NCI-H2196 (cell line): ENCODE results near the gene ROCK2.
A peak's percentile ranks its signal among the peaks of the same experiment; 100 is the strongest.
"Not testable (repeated sequence)": the region's sequence is repeated elsewhere in the genome, so short reads cannot be mapped to it uniquely, and the experiment has no call there.

Experiments used
- DNase-seq: peaks from one replicate; lab custom pipeline; 2025; ENCODE audit not compliant: unreplicated experiment; lab: John Stamatoyannopoulos, UW

Gene ROCK2

DNA sequence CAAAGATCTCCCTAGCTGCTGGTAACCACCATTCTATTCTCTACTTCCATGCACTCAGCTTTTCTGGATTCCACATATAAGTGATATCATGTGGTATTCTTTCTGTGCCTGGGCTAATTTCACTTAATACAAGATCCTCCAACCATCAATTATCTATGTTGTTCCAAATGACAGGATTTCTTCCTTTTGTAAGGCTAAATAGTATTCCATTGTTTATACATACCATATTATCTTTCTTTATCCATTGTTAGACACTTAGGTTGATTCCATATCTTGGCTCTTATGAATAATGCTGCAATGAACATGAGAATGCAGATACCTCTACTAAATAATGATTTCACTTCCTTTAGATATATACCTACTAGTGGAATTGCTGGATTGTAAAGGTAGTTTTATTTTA lies 66.2 kb downstream of the ROCK2 start:
- no peak for DNase-seq

DNA sequence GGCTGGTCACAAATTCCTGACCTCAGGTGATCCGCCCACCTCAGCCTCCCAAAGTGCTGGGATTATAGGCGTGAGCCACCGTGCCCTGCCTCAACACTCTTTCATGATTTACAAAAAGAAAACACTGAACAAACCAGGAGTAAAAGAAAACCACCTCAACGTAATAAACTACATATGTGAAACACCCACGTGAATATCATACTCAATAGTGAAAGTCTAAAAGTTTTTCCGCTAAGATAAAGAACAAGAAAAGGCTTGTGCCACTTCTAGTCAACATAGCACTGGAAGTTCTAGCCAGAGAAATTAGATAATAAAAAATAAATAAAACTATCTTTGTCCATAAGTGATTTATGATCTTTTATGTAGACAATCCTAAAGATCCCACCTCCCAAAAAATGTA lies 68.5 kb downstream of the ROCK2 start:
- DNase-seq: no peak

DNA sequence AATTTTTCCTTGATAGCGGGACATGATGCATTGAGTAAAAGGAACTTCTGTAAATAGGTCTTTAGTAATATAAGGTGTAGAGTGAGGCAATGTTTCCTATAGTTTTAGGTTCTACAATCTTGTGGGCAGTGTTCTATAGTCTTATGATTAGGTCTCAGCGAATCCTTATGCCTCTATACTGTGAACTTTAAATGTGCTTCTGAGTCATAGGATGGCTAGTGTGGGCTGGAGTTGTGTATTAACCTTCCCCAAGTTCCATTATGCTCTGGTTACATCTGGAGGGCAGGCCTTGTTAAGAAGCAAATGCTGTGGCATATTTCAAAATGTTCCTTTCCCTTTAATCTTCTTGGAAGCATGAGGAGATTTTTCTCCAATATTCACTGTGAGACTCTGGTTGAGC lies 73.5 kb downstream of the ROCK2 start:
- DNase-seq: no peak

GRCh38 chr2:11267931-11268330 lies 76.5 kb downstream of the ROCK2 start:
- DNase-seq: no peak

GRCh38 chr2:11264818-11265217 lies 79.6 kb downstream of the ROCK2 start:
- DNase-seq: no peak

- DNase-seq: no peak
Measured at GRCh38 chr2:11264007-11264406, 80.4 kb downstream of the ROCK2 start.

GRCh38 chr2:11263177-11263576 lies 81.3 kb downstream of the ROCK2 start:
- DNase-seq: no peak

- DNase-seq: not testable (repeated sequence)
Measured at GRCh38 chr2:11262438-11262837, 82.0 kb downstream of the ROCK2 start.

DNA sequence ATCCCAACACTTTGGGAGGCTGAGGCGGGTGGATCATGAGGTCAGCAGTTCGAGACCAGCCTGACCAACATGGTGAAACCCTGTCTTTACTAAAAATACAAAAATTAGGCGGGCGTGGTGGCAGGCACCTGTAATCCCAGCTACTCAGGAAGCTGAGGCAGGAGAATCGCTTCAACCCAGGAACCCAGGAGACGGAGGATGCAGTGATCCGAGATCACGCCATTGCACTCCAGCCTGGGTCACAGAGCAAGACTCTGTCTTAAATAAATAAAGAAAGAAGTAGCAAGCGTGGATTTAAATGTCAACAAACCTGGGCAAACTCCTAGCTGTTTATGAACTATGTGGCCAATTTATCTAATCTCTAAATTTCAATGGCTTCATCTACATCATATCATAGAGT lies 82.9 kb downstream of the ROCK2 start:
- not testable (repeated sequence) for DNase-seq

GRCh38 chr2:11260979-11261378 lies 83.5 kb downstream of the ROCK2 start:
- DNase-seq: no peak

- DNase-seq: no peak
Measured at GRCh38 chr2:11257964-11258363, 86.5 kb downstream of the ROCK2 start.

DNA sequence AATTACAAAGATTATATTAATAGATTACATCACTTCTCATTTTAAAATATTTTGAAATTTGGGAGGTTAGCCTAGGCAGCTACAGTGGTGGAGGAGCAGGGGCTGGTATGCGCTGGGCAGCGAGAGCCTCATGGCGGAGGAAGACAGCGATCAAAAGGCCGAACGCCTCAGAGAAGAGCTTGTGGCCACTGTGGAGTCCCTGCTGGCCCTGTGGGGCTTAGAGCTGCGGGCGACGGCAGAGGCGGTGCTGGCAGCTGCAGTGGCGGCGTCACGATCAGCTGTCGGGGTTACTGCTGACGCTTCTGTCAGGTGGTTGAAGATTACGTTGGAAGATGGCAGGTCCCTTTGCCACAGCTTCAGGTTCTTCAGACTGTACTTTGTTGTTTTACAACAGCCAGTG lies 87.4 kb downstream of the ROCK2 start:
- no peak for DNase-seq

- no peak for DNase-seq
Measured at GRCh38 chr2:11256166-11256565, 88.3 kb downstream of the ROCK2 start.

- peak; percentile 28 for DNase-seq
Measured at GRCh38 chr2:11254100-11254536, 90.3 kb downstream of the ROCK2 start.

- DNase-seq: not testable (repeated sequence)
Measured at GRCh38 chr2:11252458-11252857, 92.0 kb downstream of the ROCK2 start.

DNA sequence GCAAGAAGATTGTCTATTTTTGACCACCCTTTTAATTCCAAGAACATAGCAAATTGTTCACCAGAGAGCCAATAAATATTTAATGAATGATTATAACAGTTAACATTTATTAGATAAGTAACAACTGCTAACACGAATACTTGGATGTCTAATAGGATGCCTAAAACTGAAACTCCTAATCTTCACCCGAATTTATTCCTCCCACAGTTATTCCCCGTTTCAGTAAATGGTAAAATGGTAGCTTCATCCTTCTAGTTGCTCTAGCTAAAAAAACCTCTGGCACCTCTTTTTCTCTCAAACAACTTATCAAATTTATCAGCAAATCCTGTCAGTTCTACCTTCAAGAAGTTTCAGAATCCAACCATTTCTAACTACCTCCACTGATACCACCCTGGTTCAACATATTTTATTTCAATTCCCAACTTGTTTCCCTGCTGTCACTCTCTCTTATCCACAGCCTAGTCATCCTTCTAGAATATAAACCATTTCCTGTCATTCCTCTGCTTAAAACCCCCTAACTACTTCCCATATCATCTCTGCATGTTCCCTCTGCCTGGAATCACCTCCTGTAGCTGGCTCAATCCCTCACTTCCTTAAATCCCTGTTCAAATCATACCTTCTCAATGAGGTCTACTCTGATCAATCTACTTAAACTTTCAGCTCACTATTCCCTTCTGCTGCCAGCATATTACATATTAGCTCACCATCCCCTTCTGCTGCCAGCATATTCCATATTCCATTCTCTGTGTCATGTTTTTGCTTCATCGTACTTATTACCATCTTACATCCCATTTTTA lies 93.8 kb downstream of the ROCK2 start:
- DNase-seq: no peak

DNA sequence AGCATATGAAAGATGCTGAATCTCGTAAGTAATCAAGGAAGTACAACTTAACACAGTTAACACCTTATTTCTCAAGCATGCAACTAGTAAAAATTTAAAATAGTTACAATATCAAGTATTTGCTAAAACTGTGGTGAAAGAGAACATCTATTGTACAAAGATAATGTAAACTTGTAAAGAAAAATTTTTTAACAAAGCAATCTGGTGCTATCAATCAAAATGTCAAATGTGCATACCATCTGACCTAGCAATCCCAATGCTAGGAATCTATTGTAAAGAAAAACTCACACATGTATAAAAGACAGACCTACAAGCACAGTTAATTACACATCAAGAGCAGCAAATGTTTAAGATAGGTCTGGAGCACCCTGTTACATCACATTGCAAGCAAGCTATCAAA lies 99.1 kb downstream of the ROCK2 start:
- DNase-seq: no peak

GRCh38 chr2:11244091-11244826 lies 100.2 kb downstream of the ROCK2 start:
- no peak for DNase-seq

DNA sequence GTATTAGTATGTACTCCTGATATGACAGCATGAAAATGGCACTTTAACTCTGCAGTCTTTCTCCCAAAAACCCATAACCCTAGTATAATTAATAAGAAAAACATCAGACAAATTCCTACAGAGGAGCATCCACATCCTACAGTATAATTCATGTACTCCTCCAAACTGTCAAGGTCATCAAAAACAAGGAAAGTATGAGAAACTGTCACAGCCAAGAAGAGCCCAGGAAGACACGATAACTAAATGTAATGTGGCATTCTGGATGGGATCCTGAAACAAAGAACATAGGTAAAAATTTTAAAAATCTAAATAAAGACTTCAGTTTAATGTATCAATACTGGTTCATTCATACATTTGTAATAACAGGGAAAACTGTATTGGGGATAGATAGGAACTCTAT lies 100.9 kb downstream of the ROCK2 start:
- DNase-seq: no peak

- DNase-seq: no peak
Measured at GRCh38 chr2:11242542-11243174, 101.8 kb downstream of the ROCK2 start.

GRCh38 chr2:11241412-11242203 lies 102.8 kb downstream of the ROCK2 start:
- no peak for DNase-seq
